Mucosa of descending colon (tissue), 3 donors: Measurements from ENCODE around the gene OR4D9. TPM values are rescaled to one million over a fixed set of nuclear protein-coding genes. Genes with fewer than 3 reads are reported as not detected.
"Not testable (repeated sequence)": the region's sequence is repeated elsewhere in the genome, so short reads cannot be mapped to it uniquely, and the experiment has no call there.

Source experiments
- ATAC-seq: fragments of 200-7000 bp; cut with Tn5 transposase; one replicate; pipeline ENCODE4 v1.9.1; 2020; ENCODE audit warnings: mild to moderate bottlenecking, moderate library complexity
- DNase-seq, 3 donors: peaks; one replicate each; pipeline ENCODE4 v3.0.0-alpha.2; 2020
- H3K36me3 ChIP-seq: fragments of 200-600 bp; one replicate; pipeline ENCODE4 v1.8.0; 2021; ENCODE audit warnings: low read depth, mild to moderate bottlenecking
- H3K4me1 ChIP-seq: fragments of 200-600 bp; one replicate; pipeline ENCODE4 v1.8.0; 2021; ENCODE audit warnings: low read depth, mild to moderate bottlenecking
- H3K4me3 ChIP-seq: fragments of 200-600 bp; one replicate; pipeline ENCODE4 v1.8.0; 2021; ENCODE audit warnings: mild to moderate bottlenecking
- H3K9me3 ChIP-seq: fragments of 200-600 bp; one replicate; pipeline ENCODE4 v1.8.0; 2021; ENCODE audit warnings: mild to moderate bottlenecking
- intact Hi-C, 2 donors: fragments of 100-400 bp; cut with DNase I in 1 of 2; cut with micrococcal nuclease in 1 of 2; formaldehyde crosslinking; loops; one replicate each; pipeline versions ENCODE4 v1.11.0 to v1.11.1; 2022; cut with DNase I, micrococcal nuclease
- total RNA-seq, 3 donors: library from RNA; stranded (reverse); fragmentation: NEBNext Ultra II Directional in 2 of 3; extraction: Animal tissue kit (Norgen Biotek cat#: 25700) in 2 of 3; gene quantifications; one replicate each; pipeline versions ENCODE4 v1.2.1 to v1.2.4, GENCODE V29; 2021 to 2023
- TF ChIP-seq, protein P1 (sequence below): fragments of 200-600 bp; IDR thresholded peaks from one replicate; pipeline ENCODE4 v1.8.0; 2022; ENCODE audit warnings: antibody characterized with exemption, mild to moderate bottlenecking
- donor health status: DM: no; HTN: no; CAD: no; lungs with moderate emphysema.
- donor health status: DM: no; HTN: no; CAD: no.
- donor health status: DM: no; HTN: yes; CAD: no.

The OR4D9 gene
- total RNA-seq, 3 donors from 2014 or later: not detected

DNA sequence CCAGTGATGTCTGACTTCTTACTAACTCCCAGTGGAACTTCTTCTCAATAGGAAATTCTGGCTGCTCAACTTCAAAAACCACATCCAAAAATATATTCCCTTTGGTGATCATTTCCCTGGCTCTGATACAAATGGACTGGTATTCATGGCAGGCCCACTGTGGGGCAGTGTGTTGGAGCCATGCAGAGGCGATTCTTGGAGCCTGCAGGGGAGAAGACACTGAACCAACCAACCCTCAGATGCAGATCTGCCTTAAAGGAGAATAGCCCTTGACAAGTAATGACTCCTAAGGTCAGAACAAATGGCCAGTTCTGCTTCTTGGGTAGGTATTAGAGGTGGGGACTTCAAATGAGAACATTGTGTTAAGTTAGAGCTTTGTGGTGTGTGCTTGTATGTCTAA is 12.2 kb downstream of the OR4D9 start:
- TF ChIP-seq, protein P1, sequence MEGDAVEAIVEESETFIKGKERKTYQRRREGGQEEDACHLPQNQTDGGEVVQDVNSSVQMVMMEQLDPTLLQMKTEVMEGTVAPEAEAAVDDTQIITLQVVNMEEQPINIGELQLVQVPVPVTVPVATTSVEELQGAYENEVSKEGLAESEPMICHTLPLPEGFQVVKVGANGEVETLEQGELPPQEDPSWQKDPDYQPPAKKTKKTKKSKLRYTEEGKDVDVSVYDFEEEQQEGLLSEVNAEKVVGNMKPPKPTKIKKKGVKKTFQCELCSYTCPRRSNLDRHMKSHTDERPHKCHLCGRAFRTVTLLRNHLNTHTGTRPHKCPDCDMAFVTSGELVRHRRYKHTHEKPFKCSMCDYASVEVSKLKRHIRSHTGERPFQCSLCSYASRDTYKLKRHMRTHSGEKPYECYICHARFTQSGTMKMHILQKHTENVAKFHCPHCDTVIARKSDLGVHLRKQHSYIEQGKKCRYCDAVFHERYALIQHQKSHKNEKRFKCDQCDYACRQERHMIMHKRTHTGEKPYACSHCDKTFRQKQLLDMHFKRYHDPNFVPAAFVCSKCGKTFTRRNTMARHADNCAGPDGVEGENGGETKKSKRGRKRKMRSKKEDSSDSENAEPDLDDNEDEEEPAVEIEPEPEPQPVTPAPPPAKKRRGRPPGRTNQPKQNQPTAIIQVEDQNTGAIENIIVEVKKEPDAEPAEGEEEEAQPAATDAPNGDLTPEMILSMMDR: no peak
- DNase-seq (no peak), ATAC-seq (no peak)
- Histone ChIP-seq H3K4me3 (no peak overlapping the region), H3K4me1 (no peaks in the 10 kb centered on the region), H3K9me3 (no peaks in the 10 kb centered on the region), H3K36me3 (no peaks in the 10 kb centered on the region)
- intact Hi-C loops: no loop called here

DNA sequence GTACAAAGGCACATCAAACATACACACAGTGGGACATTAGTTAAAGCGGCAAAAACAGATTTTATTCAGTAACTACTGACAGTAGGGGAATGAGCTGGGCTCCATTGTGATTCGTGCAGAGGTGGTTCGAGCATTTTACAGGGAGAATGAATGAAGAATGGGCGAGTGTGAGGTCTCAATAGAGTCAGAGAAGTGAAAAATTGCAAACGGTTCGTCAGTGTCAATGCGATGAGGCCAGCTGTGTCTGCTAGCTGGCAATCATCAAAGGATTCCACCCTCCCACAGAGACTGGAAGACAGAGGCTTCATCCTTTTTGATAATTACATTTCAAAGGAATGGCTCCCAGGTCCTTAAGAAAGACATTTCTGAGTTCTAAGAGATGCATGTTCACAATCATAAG is 17.4 kb downstream of the OR4D9 start:
- intact Hi-C loops: no loop called here
- TF ChIP-seq, protein P1: no peak
- H3K4me3 ChIP-seq: no peak overlapping the region
- no peaks in the 10 kb centered on the region for H3K9me3 ChIP-seq
- no peaks in the 10 kb centered on the region for H3K4me1 ChIP-seq
- DNase-seq (no peak), ATAC-seq (no peak)
- H3K36me3 ChIP-seq: no peaks in the 10 kb centered on the region

DNA sequence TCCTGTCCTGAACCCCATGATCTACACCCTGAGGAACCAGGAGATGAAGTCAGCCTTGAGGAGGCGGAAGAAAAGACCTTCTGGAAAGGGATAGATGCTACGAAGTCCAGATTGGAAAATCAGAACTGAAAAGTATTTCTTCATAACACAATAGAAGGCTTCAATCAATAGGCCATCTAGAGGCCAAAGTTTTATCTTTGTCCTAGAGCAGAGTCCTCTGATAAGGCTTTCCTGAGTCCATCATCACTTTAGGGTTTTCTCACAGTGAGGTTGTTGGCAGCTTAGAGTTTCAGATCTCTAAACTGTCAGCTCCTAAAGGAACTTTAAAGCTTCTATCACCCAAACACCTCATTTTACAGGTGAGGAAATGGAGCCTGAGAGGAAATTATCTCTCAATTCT is 21.3 kb downstream of the OR4D9 start:
- TF ChIP-seq, protein P1: no peak
- intact Hi-C loops: no loop called here
- no peak for DNase-seq
- no peak overlapping the region for H3K4me3 ChIP-seq
- H3K9me3 ChIP-seq: no peaks in the 10 kb centered on the region
- no peaks in the 10 kb centered on the region for H3K36me3 ChIP-seq
- no peaks in the 10 kb centered on the region for H3K4me1 ChIP-seq
- no peak for ATAC-seq

DNA sequence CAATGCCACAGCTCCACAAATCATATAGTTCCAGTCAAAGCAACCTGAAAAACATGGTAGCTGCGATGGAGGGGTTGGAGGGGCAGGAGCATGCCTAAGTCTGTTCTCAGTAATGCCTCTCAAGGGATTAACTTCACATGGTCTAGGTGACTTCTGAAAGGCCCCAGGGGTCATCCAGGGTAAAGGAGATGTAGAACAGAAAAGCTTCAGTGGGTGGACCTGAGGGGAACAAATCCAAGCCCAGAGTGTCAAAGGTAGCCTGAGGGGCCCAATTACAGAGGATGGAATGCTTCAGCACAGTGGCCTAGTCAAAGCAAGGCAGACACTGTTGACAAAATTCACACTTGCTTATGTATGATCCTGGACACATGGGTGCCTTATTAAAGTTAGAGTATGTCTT is 23.3 kb downstream of the OR4D9 start:
- H3K9me3 ChIP-seq: no peaks in the 10 kb centered on the region
- intact Hi-C loops: no loop called here
- no peaks in the 10 kb centered on the region for H3K4me1 ChIP-seq
- ATAC-seq (no peak), DNase-seq (no peak)
- H3K4me3 ChIP-seq: no peak overlapping the region
- TF ChIP-seq, protein P1: no peak
- no peaks in the 10 kb centered on the region for H3K36me3 ChIP-seq

DNA sequence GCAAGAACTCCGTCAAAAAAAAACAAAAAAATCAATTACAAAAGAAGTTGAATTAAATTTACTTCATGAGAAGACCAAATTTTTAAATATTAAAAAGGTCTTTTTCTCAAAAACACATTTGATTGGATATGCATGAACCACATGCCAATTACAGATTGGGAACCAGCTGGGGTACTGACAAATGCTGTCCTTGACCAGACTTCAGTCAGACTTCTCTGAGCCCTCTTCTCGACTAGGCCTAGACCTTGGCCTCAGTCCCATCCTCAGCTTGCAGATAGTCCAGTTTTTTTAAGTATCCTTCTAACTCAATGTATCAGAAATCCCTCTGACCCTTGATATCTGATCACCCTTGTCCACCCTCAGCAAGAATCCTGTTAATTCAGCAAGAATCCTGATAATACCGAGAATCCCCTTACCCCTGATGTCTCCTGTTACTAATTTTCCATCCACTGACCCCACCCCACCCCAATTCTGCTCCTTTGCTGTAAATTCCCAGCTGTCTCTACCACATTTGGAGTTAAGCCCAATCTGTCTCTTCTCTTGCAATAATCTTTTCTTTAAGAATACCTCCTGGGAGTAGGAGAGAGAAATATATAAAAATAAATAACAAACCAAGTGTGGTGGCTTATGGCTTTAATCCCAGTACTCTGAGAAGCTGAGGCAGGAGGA is 30.9 kb downstream of the OR4D9 start:
- no peak overlapping the region for H3K4me3 ChIP-seq
- H3K4me1 ChIP-seq: no peaks in the 10 kb centered on the region
- TF ChIP-seq, protein P1: no peak
- no peak for ATAC-seq
- H3K36me3 ChIP-seq: no peaks in the 10 kb centered on the region
- intact Hi-C loops: loop anchor here in 1 of 2 donors (10.0 kb wide), 1 partner anchor 133 kb away; no protein-coding TSS in a partner anchor
- no peaks in the 10 kb centered on the region for H3K9me3 ChIP-seq
- DNase-seq: no peak

DNA sequence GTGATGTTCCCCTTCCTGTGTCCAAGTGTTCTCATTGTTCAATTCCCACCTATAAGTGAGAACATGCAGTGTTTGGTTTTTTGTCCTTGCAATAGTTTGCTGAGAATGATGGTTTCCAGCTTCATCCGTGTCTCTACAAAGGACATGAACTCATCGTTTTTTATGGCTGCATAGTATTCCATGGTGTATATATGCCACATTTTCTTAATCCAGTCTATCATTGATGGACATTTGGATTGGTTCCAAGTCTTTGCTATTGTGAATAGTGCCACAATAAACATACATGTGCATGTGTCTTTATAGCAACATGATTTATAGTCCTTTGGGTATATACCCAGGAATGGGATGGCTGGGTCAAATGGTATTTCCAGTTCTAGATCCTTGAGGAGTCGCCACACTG is 32.4 kb downstream of the OR4D9 start:
- intact Hi-C loops: loop anchor here in 1 of 2 donors (10.0 kb wide), 1 partner anchor 131 kb away; no protein-coding TSS in a partner anchor
- not testable (repeated sequence) for H3K36me3 ChIP-seq, ATAC-seq, DNase-seq, H3K4me1 ChIP-seq, H3K9me3 ChIP-seq, H3K4me3 ChIP-seq
